Transverse colon (tissue), 4 donors: ENCODE results near the gene GABRD. TPM values are rescaled to one million over a fixed set of nuclear protein-coding genes. Genes with fewer than 3 reads are reported as not detected.

ENCODE experiments used
- DNase-seq: peaks from one replicate; pipeline ENCODE4 v3.0.0-alpha.2; 2019
- H3K27ac ChIP-seq, 4 donors: fragments of 200-600 bp; sonication (generic); 2 replicates each; pipeline ENCODE4 v1.5.1; 2016 to 2018; ENCODE audit warnings: inconsistent platforms in 4 of 4
- H3K27me3 ChIP-seq: fragments of 200-600 bp; sonication (generic); 2 replicates; pipeline ENCODE4 v1.5.1; 2017; ENCODE audit warnings: inconsistent platforms
- H3K36me3 ChIP-seq, 4 donors: fragments of 200-600 bp; sonication (generic); 2 replicates each; pipeline ENCODE4 v1.5.1; 2017 to 2019; ENCODE audit warnings: inconsistent platforms in 4 of 4
- H3K4me1 ChIP-seq, 4 donors: fragments of 200-600 bp; sonication (generic); 2 replicates each; pipeline ENCODE4 v1.5.1; 2017 to 2020; ENCODE audit warnings: inconsistent platforms in 4 of 4
- H3K4me3 ChIP-seq, 4 donors: fragments of 200-600 bp; sonication (generic); 1 replicate in 1 of 4; 2 replicates in 3 of 4; pipeline versions ENCODE4 v1.5.1 to v1.6.1; 2017 to 2019; ENCODE audit warnings: inconsistent platforms in 4 of 4
- H3K9me3 ChIP-seq, 2 donors: fragments of 200-600 bp; sonication (generic); 2 replicates each; pipeline ENCODE4 v1.5.1; 2017 to 2019; ENCODE audit warnings: inconsistent platforms in 2 of 2
- CTCF ChIP-seq, 5 experiments: fragments of 200-600 bp in 3 of 5; fragments of 450-650 bp in 2 of 5; sonication (generic) in 3 of 5; IDR thresholded peaks; 1 replicate in 2 of 5; 2 replicates in 3 of 5; pipeline ENCODE4 v1.5.1; 2016 to 2017; ENCODE audit warnings: antibody characterized with exemption in 5 of 5, inconsistent platforms in 3 of 5, mild to moderate bottlenecking in 2 of 5, moderate library complexity in 1 of 5
- EP300 ChIP-seq: sonication (generic); formaldehyde crosslinking; IDR thresholded peaks from one replicate; pipeline ENCODE4 v1.6.1; 2017; ENCODE audit warnings: antibody characterized with exemption, low read depth
- POLR2A ChIP-seq: fragments of 450-650 bp; IDR thresholded peaks from one replicate; pipeline ENCODE4 v1.6.1; 2016; ENCODE audit warnings: antibody characterized with exemption, mild to moderate bottlenecking, moderate library complexity
- POLR2AphosphoS5 ChIP-seq, 3 donors: sonication (generic); formaldehyde crosslinking; IDR thresholded peaks; one replicate each; pipeline ENCODE4 v1.6.1; 2016; ENCODE audit warnings: antibody characterized with exemption in 3 of 3
- WGBS, 2 donors: methylation state at CpG; one replicate each; pipeline ENCODE4 v1.1.5; 2018; ENCODE audit warnings: low coverage in 1 of 2; 5-methylcytosine and 5-hydroxymethylcytosine counted together
- in situ Hi-C, 4 donors: fragments of 200-750 bp; cut with MboI; loops; one replicate each; pipeline versions ENCODE4 v1.15.0 to v1.15.1; 2017; ENCODE audit warnings: low sequenced_read_pairs in 3 of 4, low pct_ligation_motif_present in 1 of 4, low pct_unique_long_range_greater_than_20kb in 1 of 4
- intact Hi-C: fragments of 100-400 bp; cut with DNase I; formaldehyde crosslinking; loops from one replicate; pipeline ENCODE4 v1.15.1; 2023; ENCODE audit warnings: low total_unique reads
- total RNA-seq, 4 donors: library from RNA; depleted of rRNA; stranded (reverse); fragments of >200 nt; gene quantifications; one replicate each; pipeline ENCODE4 v1.1.0, GENCODE V29; 2016

GABRD gene
- total RNA-seq, 4 donors from 2014 or later: not detected

- H3K4me3 ChIP-seq: no peak overlapping the region
- no peaks in the 10 kb centered on the region for H3K4me1 ChIP-seq
- no peak for DNase-seq
- H3K27ac ChIP-seq: no peak overlapping the region
- intact Hi-C loops (no loop called here), in situ Hi-C loops (no loop called here)
- TF ChIP-seq CTCF (IDR thresholded peaks at IDR 0.05) (no peak), POLR2AphosphoS5 (IDR thresholded peaks at IDR 0.05) (no peak), POLR2A (no peak), EP300 (no peak)
- WGBS, 2 donors: 80 to 88% methylated on average over 4 to 17 of the region's 17 CpGs
- H3K36me3 ChIP-seq: no peaks in the 10 kb centered on the region
- no peaks in the 10 kb centered on the region for H3K9me3 ChIP-seq
- peaks cover 26% of the 10 kb centered on the region for H3K27me3 ChIP-seq
Observed at GRCh38 chr1:1984560-1985070, 34.5 kb upstream of the GABRD start.

- no peak overlapping the region for H3K4me3 ChIP-seq
- DNase-seq: no peak
- H3K4me1 ChIP-seq: no peaks in the 10 kb centered on the region
- peaks cover 26% of the 10 kb centered on the region for H3K27me3 ChIP-seq
- H3K27ac ChIP-seq: no peak overlapping the region
- H3K9me3 ChIP-seq: no peaks in the 10 kb centered on the region
- no peaks in the 10 kb centered on the region for H3K36me3 ChIP-seq
- intact Hi-C loops: no loop called here
- 67 to 86% methylated on average over 3 to 30 of the region's 32 CpGs for WGBS, 2 donors
- TF ChIP-seq POLR2AphosphoS5 (IDR thresholded peaks at IDR 0.05) (no peak), CTCF (IDR thresholded peaks at IDR 0.05) (no peak), EP300 (no peak), POLR2A (no peak)
- in situ Hi-C loops: no loop called here
Observed at GRCh38 chr1:1985375-1986050, 33.6 kb upstream of the GABRD start.

DNA sequence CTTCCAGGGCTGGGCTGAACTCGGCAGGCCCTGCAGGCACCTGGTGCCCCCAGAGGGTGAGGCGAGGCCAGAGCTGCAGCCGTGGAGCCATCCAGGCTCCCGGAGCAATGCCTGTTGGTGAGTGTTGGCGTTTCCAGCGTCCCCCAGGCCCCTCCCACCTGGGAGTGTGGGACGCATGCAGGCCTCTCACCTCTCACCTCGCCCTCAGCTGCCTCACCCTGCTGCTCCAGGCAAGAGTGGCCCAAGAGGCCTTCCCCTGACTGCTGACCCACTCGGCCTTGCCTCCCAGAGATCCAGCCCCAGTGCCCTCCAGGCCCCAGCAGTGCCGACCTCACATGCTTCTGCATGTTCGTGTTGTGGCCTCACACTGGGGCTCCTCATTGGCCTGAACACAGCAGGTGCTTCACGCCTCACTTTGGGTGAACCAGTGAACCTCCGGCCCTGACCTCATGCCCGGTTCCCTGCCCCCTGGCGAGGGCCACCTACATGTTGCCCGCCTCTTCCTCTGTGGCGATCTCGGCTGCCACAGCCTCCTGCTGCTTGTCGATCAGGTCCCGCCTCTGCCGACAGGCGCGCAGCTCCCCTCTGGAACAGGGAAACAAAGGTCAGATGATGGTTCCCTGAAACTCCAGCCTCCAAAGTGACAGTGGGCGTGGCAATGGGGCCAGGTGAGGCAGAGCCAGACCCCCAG is 32.5 kb upstream of the GABRD start:
- no peak for TF ChIP-seq POLR2A
- TF ChIP-seq EP300: no peak
- TF ChIP-seq POLR2AphosphoS5 (IDR thresholded peaks at IDR 0.05): no peak
- TF ChIP-seq CTCF (IDR thresholded peaks at IDR 0.05): no peak
- H3K27me3 ChIP-seq: peaks cover 26% of the 10 kb centered on the region
- intact Hi-C loops (no loop called here), in situ Hi-C loops (no loop called here)
- H3K27ac ChIP-seq: no peak overlapping the region
- WGBS, 2 donors: 76% methylated on average over 23 of the region's 24 CpGs; no CpG with 5 or more reads in 1 of the 2 donors
- no peak overlapping the region for H3K4me3 ChIP-seq
- no peaks in the 10 kb centered on the region for H3K4me1 ChIP-seq
- no peak for DNase-seq
- H3K9me3 ChIP-seq: no peaks in the 10 kb centered on the region
- H3K36me3 ChIP-seq: no peaks in the 10 kb centered on the region

- 78% methylated on average over 6 of the region's 13 CpGs; no CpG with 5 or more reads in 1 of the 2 donors for WGBS, 2 donors
- intact Hi-C loops: no loop called here
- in situ Hi-C loops: no loop called here
Observed at GRCh38 chr1:1987142-1987510, 32.0 kb upstream of the GABRD start.

More at GRCh38 chr1:1987142-1987510, 32.0 kb upstream of the GABRD start:
- no peaks in the 10 kb centered on the region for H3K36me3 ChIP-seq
- no peak overlapping the region for H3K27ac ChIP-seq
- no peak for DNase-seq
- H3K9me3 ChIP-seq: no peaks in the 10 kb centered on the region
- peaks cover 26% of the 10 kb centered on the region for H3K27me3 ChIP-seq
- H3K4me1 ChIP-seq: no peaks in the 10 kb centered on the region
- no peak overlapping the region for H3K4me3 ChIP-seq
- TF ChIP-seq POLR2A (no peak), CTCF (IDR thresholded peaks at IDR 0.05) (no peak), EP300 (no peak), POLR2AphosphoS5 (IDR thresholded peaks at IDR 0.05) (no peak)
